HG03378 (cell line): ENCODE measurements around the gene POU3F2.

Source experiments
- ATAC-seq: cut with Tn5 transposase; IDR thresholded peaks from one replicate; pipeline ENCODE4 v1.9.1; 2021; ENCODE audit warnings: mild to moderate bottlenecking, moderate library complexity; ENCODE audit not compliant: unreplicated experiment

The POU3F2 gene

DNA sequence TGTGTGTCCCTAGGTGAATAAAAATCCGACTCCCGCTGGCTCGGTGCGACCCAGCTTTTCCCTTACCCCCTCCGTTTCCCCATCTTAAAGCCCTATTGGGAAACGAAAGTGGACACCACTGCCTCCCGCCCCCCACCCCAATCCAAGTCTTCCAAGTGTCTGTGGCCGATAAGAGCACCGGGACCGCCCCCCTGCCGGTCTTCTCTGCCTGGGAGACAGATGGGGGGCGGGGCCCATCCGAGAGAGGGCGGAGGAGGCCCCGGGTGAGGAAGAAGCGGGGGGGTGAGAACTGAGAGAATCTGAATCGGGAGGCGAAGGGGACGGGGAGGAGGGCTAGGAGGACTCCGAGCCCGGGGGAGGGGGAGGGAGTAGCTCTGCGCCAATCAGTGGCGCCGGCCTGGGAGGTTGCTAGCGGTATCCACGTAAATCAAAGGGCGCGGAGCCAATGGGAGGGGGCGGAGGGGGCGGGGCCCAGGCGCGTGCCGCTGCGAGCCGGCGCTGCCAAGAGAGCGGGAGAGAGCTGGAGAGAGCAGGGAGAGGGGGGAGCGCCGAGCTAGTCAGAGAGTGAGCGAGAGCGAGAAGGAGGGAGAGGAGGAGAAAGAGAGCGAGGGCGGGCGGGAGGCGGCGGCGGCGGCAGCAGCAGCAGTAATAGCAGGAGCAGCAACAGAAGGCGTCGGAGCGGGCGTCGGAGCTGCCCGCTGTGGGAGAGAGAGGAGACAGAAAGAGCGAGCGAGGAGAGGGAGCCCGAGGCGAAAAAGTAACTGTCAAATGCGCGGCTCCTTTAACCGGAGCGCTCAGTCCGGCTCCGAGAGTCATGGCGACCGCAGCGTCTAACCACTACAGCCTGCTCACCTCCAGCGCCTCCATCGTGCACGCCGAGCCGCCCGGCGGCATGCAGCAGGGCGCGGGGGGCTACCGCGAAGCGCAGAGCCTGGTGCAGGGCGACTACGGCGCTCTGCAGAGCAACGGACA lies at the start of gene POU3F2:
Gene POU3F2 (plus strand): TSS at position 515 of the 972 bp plus-strand sequence. CDS start 300 bp downstream, at position 815.
- ATAC-seq: peak; percentile 67

DNA sequence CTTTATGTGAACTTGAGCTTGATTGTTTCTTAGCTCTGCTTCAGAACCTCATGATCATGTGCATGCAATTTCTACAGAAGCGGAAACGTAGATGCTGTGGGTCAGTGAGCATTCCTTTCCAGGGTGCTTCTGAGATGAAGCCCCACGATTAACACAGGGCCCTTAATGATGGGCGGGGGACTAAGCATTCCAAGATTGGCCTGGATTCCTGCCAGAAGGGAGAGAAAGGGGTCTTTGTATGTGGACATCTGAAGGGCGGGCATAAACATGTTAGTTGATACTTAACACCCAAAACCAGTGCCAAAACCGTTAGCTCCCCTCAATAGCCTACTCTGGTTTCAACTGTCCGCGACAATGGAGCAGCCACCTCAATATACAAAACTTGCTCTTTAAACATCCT lies 46.9 kb upstream of the POU3F2 start:
- ATAC-seq: no peak

DNA sequence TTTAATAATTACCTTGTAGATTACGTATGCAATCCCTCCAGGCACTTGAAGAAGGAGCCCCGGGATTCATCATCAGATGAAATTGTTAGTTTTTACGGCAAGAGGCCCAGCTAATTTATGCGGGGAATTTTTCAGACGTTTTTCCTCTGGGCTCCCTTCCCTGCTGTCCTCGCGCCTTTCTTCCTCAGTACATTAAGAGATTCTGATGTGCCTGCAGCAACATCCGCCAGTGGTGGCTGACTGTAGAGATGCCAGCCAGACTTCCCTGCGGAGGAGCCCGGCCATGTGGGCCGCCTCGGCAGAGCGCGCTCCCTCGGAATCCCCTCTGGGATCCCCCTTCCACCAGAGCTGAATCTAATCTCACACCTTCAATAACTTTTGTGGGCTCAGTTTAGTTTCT lies 46.4 kb upstream of the POU3F2 start:
- ATAC-seq: no peak

DNA sequence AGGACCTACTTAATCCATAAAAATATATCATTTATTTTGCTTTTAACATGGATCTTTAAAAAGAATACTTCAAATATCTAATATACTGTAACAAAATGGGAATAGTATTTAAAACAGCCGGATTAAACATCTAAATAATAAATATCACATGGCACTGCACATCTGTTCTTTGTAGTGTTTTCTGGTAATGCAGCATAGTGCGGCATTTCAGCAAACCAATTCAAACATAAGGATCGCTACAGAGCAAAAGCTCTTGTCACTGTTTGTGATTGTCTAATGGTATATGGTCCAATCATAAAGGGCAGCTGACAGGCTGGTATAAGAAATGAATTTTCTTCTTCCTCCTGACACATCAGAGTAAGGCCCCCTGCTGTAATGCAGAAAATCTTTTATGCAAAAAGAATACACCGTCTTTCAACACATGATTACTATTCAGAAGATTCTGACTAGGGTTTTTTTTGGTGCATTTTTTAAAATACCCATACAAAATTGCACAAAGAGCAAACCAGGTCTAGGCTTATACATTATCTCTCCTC lies 40.0 kb upstream of the POU3F2 start:
- ATAC-seq: no peak

DNA sequence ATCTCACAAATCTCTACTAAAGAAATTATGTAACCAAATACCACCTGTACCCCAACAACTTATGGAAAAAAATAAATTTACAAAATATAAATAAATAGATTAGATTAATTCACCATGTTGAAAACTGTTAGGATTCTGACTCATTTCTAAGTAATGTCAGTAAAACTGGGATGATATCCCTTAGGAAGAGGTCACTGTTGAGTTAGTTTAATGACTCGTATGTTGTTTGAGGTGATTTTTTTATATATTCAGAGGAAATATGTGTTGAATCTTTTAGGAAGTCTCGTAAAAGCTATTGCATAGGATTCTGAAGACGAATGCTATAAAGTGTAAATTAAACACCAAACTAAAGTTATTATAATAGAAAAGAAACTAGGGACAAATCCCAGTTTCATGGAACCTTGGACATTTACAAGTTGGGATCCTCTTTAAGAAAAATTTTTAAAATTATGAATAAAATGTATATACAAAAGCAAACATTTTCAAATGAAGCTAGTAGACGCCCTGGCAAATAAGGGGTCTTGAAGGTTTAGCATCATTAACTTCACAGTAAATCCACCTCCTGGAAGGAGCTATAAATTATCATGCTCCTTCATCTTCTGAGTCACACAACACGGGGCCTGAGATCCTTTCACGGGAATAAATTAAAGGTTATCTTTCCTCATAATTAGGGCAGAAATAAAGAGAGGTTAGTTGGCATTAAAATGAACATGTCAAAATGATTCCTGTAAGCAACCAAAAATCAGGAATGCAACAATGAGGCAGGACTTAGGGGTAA lies 37.0 kb upstream of the POU3F2 start:
- ATAC-seq: no peak

DNA sequence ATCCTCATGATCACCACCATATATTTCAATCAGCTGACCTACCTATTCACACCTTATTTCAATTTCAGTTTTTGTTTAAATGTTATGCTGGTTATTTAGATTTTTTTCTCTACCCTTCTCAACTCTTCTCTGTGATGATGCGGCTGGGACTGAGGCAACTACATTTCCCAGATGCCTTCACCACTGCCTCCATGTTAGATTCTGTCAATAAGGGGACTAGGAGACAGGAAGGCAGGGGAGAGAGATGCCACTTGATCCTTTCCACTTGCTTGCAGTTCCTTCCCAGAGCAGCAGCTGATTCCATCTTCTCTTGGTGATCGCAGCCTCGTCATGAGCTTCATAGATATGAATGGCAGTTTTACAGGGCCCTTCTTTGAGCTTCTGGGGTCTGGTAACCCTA lies 33.5 kb upstream of the POU3F2 start:
- ATAC-seq: no peak

DNA sequence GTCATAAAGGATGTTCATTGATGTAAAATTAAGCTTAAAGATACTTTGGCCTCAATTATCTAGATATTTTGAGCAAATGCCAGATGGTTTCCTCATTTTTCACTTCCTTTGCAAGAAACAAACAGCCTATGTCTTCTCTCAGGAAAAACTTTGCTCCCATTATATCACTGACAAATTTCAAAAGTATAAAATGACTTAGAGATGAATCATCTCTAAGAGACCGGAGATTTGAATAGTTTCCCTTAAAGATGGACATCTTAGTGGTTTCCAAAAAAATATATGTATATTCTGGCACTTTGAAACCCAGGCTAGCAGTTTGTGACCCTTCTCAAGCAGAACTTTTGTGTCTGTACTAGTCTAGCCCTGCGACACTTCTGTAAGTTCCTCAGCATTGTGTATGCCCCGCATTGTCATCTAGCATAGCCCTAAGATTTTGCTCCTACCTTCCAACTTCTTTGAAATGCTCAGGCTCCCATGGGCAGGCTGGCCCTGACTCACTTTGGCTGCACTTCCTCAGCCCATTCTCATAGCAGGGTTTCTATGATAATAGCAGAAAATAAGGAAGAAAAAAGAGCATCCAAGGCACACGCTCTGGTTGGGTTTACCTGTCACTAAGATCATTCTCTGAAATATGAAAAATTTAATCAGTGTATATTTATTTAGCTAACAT lies 25.7 kb upstream of the POU3F2 start:
- no peak for ATAC-seq

DNA sequence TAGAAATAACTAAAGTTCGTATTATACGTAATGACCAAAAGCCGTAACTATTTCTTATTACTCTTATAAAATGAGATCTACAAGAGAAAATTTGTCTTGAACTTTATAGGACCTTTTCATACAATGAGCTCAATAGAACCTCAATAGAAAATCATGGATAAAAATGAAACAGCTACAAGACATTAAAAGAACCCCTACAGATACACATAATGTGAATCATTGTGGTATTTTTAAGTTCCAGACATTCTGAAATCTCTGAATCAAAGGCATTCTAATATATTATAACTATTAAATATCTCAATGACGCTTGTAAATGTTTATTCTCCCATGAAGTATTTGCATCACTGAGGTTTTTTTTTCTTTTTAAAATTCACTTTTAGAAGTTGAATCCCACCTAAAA lies 22.2 kb upstream of the POU3F2 start:
- no peak for ATAC-seq

DNA sequence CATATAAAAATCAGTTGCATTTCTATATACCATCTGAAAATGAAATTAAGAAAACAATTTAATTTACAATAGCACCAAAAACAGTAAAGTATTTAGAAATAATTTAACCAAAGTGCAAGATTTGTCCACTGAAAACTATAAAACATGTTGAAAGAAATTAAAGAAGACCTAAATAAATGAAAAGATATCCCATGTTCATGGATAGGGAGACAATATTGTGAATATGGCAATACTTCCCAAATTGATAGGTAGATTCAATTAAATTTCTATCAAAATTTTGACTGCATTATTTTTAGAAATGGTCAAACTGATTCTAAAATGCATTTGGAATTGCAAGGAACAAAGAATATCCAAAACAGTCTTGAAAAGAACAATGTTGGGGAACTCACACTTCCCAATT lies 17.6 kb upstream of the POU3F2 start:
- ATAC-seq: no peak

DNA sequence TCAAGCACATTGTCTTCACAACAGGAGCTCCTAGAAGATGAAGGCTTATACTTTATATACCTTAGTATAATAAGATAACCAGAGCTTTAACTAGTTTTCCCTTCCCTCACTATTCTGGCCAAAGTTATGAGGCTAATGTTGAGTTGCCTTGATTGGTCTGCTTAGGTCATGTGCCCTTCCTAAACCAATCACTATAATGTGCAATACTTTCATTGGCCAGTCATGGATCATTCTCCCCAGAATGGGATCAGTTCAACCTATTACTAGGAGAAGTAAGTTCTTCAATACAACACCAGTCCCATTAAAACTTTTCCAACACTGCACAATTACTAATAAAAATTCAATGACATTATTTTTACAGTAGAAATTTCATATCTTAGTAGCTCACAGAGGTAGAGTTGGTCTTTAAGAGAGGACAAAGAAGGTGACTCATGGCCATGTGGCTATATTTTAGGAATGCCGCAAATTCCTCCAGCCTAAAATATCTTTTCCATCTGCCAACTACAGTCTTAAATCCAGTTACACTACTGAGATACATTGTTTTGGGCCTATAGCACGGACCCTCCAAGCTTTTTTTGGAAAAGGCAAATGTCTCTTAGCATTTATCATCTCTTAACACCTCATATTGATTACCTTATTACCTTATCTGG lies 12.5 kb upstream of the POU3F2 start:
- no peak for ATAC-seq

DNA sequence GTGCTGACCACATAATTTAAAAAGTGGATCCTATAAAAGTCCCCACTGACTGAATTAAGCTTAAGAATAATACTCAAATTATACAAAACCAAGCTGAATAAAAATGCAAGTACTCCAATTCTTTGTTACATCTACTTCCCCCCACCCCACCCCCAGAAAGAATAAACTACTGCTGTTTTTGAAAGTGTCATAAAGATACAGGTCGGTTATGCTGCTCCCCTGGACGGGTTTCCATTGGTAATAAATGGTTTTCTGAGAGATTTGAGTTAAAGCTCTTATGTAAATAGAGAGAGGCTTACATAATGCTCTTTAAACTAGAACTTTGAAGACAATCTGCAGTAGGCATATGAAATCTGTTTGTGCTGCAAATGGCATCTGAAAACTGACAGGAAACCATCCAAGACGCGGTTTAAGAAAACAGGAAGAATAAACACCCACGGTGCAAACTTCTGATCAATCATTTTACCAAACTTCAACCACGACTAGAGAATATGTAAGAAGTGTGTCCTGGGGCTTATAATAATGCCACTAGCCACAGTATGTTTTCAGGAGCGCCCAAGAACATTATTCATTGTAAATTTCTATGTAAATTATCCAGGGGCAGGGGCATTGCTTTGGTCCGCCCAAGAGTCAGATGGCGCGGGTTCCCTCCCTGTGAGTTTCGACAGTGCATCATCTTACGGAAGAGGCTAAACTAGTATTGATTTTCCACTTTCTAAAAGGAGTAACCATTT lies 10.8 kb upstream of the POU3F2 start:
- ATAC-seq: no peak

DNA sequence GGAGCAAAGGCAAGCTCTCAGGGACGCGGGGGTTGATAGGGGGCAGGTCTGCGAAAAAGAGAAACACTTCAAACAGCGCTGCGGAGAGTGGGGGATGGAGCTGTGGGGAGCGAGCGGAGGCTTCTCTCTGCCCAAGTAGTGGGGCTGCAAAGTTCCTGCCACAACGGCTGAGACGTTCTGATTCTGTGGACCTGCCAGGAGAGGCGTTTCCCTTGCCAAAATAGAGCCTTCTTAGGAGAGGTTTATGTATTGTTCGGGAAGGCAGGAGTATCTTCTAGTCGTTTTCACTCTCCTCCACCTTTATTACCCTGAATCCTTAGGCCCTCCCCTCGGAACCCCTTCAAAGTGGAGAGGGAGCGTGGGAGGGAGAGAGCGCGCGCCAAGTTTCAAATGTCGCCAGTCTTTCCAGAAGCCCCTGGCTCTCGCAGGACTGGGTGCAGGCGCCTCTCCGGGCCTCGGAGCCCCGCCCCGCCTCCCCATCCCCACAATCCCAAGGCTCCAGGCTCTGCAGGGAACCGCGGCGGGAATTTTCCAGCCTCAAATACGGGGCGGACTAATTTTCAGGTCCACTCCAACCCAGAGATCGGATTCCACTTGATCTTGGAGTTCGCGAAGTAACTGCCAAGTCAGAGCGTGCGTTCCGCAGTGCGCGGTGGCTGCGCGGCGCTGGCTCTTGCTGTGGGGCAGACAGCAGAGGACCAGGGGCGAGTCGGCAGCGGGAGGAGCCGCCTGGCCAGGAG lies 10.0 kb upstream of the POU3F2 start:
- ATAC-seq: no peak

DNA sequence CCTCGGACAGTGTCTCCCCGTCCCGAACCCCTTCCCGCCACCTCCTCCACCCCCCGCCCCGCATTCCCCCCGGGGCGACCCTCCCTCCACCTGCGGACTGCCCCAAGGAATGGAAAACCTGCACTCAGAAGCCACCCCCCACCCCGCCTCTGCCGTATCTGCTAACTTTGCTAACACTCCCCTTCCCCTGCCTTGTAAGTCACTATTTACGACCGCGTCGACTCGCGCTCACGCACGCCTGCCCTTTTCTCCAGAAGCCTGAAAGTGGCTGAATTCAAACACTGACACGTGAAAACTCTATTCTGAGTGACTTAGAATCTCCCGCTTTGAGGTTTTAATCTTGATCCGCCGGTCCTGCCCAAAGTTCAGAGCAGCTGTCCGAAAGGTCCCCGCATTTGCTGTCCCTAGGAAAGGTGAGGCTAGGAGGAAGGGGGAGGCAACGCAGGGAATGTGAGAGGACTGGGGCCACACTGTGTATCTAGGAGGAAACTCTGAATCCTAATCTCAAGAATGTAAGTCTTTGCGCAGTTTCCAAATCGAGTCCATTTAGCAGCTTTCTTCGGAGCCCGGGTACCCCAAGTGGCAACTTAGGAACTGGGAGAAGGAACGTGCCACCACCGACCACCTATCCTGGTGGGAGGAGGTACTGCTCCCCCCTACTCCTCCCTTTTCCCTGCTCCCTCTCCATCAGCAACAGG lies 9.3 kb upstream of the POU3F2 start:
- no peak for ATAC-seq

DNA sequence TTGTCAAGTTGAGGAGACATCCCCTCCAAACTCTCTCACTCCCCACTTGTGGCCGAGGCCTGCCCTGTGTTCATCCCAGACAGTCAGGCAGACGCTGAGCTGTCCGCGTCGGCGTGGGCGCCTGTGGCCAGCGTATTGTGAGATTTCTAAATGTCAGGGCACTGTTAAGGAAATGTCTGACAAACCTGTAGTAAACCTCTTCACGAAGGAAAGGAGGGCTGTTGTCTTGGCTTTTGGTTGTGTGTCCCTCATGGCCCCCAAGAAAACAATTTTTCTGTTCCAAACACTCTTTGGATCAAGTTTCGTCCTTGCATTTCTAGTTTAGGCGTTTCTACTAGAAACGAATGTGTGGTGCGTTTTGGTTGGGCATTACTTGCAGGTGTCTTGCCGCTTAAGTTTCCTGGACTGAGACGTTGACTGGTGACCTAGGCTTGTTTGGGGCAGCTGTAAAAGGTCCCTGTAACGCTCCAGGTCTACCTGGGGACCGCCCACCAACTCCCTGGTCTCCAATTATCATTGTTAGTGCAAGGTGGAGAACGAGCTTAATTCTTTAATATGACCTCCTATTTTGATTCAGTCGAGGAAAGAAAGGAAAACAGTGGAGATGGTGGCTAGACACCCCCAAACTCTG lies 8.7 kb upstream of the POU3F2 start:
- ATAC-seq: no peak

DNA sequence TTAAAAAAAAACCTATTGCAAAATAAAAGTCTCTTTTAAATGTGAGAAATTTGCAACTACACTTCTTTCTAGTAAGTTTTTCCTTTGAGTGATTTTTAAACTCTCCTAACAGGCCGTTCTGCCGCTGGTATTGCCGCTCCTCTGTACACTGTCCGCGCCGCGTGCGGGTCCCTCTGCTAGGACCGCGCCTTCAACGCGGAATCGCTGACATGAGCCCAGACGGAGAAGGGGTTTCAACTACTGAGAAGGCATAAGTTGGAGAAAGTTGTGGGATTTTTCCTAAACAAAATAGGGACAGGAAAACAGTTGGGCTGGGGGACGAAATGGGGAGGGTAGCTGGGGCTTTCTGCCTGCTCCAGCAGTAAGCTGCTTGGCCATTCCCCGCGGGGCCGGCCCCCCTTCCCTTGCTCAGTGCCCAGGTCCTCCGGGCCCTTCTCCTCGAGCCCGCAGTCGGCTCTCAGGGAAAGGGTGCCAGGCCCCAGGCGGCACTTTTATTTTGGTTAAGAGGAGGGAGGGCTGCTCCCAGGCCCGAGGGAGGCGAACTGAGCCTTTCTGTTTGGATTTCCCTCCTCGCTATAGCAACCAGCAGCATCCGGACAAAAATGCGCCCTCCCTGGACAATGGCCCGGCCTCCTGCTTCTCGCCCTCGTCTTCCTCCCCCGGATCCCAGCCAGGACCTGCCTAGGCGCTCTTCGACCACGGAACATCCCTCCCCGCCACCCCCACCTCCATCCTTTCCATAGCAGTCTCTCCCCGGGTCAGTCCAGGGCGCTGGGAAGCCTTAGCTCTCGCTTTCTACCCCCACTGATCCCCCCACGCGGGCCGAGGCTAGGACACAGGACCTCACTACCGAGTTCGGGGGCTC lies 6.8 kb upstream of the POU3F2 start:
- no peak for ATAC-seq

DNA sequence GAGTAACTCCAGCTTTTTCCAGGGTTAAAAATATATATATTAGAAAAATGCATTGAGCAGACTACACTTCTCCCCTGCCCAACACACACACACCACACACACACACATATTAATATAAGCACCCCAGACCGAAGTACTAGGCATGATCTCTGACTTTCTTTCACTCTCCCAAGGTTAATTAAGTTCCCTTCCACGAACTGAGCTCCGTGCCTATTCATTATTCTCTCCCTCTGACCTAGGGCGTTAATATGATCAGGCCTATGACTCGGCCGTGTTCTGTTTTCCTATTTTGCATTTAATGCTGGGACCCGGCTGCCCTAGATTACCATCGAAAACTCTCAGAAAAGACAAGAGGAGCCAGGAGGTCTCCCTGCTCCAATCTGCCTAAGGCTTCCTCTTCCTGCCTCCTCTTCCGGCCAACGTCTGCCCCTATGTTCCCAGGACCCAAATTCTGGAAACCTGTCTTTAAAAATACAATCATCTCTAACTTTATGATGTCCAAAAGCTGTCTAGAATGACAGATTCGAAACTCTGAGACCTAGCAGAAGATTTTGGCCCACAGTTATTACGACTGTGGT lies 6.1 kb upstream of the POU3F2 start:
- no peak for ATAC-seq

DNA sequence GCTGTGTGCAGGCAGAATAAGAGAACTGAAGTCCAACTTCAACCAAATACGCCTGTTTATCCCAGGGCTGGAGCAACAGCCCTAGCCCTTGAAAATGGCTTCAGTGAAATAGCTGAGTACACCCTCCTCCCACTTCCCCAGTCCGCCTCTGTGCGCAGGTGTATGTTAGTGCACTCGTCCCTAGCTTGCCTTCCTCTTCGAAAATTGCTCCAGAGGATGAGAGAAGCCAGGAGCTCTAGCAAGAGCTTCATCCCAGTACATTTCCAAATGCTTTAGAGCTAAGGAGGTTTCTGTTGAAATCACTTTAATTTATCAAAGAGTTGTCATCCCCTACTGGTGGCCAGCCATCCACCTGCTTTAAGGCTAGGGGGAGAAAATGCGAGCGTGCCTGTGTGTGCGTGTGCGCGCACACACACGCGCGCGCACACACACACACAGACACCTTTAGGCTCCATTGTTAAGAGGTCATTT lies 5.4 kb upstream of the POU3F2 start:
- no peak for ATAC-seq
